BJ (cell line): ENCODE data around the gene RUNX1. TPM values are rescaled to one million over a fixed set of nuclear protein-coding genes. Genes with fewer than 3 reads are reported as not detected.

Source experiments
- CTCF ChIA-PET: fragments of 350-600 bp; formaldehyde crosslinking; extraction: SDS; loops from one replicate; lab custom pipeline; 2021; ENCODE audit warnings: antibody characterized with exemption, inconsistent platforms; lab: Yijun Ruan, JAX
- POLR2A ChIA-PET: fragments of 300-600 bp; sonication (Branson Sonifier 250); formaldehyde crosslinking; extraction: SDS; loops from one replicate; lab custom pipeline; 2021; ENCODE audit warnings: antibody characterized with exemption; lab: Charles Lee
- DNase-seq: peaks from one replicate; pipeline ENCODE4 v3.0.0-alpha.2; 2011; ENCODE audit warnings: low read depth
- H3K27me3 ChIP-seq: 2 replicates; pipeline ENCODE4 v1.6.0; 2011; ENCODE audit warnings: low read length; ENCODE audit not compliant: control insufficient read depth, insufficient read depth
- H3K36me3 ChIP-seq: 2 replicates; pipeline ENCODE4 v1.5.1; 2011; ENCODE audit warnings: low read length; ENCODE audit not compliant: control insufficient read depth, insufficient read depth
- H3K4me3 ChIP-seq: 2 replicates; pipeline ENCODE4 v1.5.1; 2011; ENCODE audit warnings: low read depth, mild to moderate bottlenecking, control low read depth, low read length
- CTCF ChIP-seq: IDR thresholded peaks from 2 replicates; pipeline ENCODE4 v1.5.1; 2011; ENCODE audit warnings: low read depth, mild to moderate bottlenecking, control low read depth, inconsistent platforms, low read length, moderate library complexity; ENCODE audit not compliant: insufficient read depth
- polyA plus RNA-seq: library from polyadenylated mRNA; depleted of rRNA; stranded (reverse); fragments of >200 nt; gene quantifications from 2 replicates; pipeline ENCODE4 v1.2.3, GENCODE V29; 2011

The RUNX1 gene
- polyA plus RNA-seq, 1 experiment: 36.1 TPM

GRCh38 chr21:34919406-34919805 is 129.7 kb downstream of the RUNX1 start:
- ChIA-PET CTCF (no interaction called here), POLR2A (no interaction called here)
- TF ChIP-seq CTCF: no peak
- no peak for DNase-seq
- H3K27me3 ChIP-seq: no peaks in the 10 kb centered on the region
- H3K4me3 ChIP-seq: no peak overlapping the region
- H3K36me3 ChIP-seq: no peaks in the 10 kb centered on the region

GRCh38 chr21:34916446-34916845 is 132.7 kb downstream of the RUNX1 start:
- no peaks in the 10 kb centered on the region for H3K36me3 ChIP-seq
- no peaks in the 10 kb centered on the region for H3K27me3 ChIP-seq
- peak; percentile 91 for DNase-seq
- ChIA-PET POLR2A (interaction anchor here (0.6 to 0.7 kb wide), 2 partner anchors 12 to 29 kb away, joined by 4 to 5 read pairs; no protein-coding TSS in a partner anchor), CTCF (interaction anchor here (1.0 kb wide), 1 partner anchor 11 kb away, joined by 6 read pairs; no protein-coding TSS in a partner anchor)
- no peak for TF ChIP-seq CTCF
- H3K4me3 ChIP-seq: no peak overlapping the region

- TF ChIP-seq CTCF: no peak
- POLR2A ChIA-PET: interaction anchor here (0.8 kb wide), 1 partner anchor 82 kb away, joined by 3 read pairs; no protein-coding TSS in a partner anchor
- H3K36me3 ChIP-seq: no peaks in the 10 kb centered on the region
- DNase-seq: peak; percentile 89
- no peaks in the 10 kb centered on the region for H3K27me3 ChIP-seq
- CTCF ChIA-PET: no interaction called here
- H3K4me3 ChIP-seq: no peak overlapping the region
Observed at GRCh38 chr21:34915364-34915841, 133.7 kb downstream of the RUNX1 start.

GRCh38 chr21:34914239-34914638 is 134.9 kb downstream of the RUNX1 start:
- TF ChIP-seq CTCF: no peak
- Histone ChIP-seq H3K4me3 (no peak overlapping the region), H3K36me3 (no peaks in the 10 kb centered on the region), H3K27me3 (no peaks in the 10 kb centered on the region)
- ChIA-PET CTCF (interaction anchor here (0.5 to 1.5 kb wide), 4 partner anchors 10 to 83 kb away, joined by 3 to 4 read pairs (median 3); no protein-coding TSS in a partner anchor), POLR2A (interaction anchor here (0.7 kb wide), 1 partner anchor 452 kb away, joined by 3 read pairs; no protein-coding TSS in a partner anchor)
- DNase-seq: no peak

- Histone ChIP-seq H3K4me3 (no peak overlapping the region), H3K27me3 (no peaks in the 10 kb centered on the region), H3K36me3 (no peaks in the 10 kb centered on the region)
- CTCF ChIA-PET: interaction anchor here (0.8 to 1.5 kb wide), 6 partner anchors 10 to 136 kb away, joined by 3 to 4 read pairs (median 3); no protein-coding TSS in a partner anchor
- POLR2A ChIA-PET: no interaction called here
- TF ChIP-seq CTCF: no peak
- DNase-seq: peak; percentile 71
Observed at GRCh38 chr21:34913811-34914210, 135.3 kb downstream of the RUNX1 start.
